GM18498 (cell line): ENCODE data around the gene KRT40.

ENCODE experiments used
- ATAC-seq: cut with Tn5 transposase; IDR thresholded peaks from one replicate; pipeline ENCODE4 v1.9.1; 2021; ENCODE audit warnings: mild to moderate bottlenecking, moderate library complexity; ENCODE audit not compliant: unreplicated experiment

KRT40 gene

DNA sequence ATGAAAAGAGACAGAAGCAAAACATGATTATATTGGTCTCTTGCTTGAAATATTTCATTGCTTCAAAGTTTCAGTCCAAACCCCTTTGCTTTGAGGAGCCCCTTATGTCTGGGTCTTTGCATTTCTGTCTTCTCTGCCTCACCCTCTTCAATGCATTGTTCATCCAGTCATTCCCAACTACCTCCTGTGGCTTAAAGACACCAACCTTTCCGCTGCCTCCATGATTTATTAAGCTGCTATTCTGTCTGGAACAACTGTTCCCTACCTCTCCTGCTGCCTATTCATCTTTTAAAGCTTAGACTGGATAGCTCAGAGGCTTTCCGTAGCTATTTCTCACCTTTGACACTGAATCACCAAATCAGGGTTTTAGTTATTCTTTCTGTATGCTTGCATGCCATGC is 13.2 kb upstream of the KRT40 start:
- no peak for ATAC-seq

DNA sequence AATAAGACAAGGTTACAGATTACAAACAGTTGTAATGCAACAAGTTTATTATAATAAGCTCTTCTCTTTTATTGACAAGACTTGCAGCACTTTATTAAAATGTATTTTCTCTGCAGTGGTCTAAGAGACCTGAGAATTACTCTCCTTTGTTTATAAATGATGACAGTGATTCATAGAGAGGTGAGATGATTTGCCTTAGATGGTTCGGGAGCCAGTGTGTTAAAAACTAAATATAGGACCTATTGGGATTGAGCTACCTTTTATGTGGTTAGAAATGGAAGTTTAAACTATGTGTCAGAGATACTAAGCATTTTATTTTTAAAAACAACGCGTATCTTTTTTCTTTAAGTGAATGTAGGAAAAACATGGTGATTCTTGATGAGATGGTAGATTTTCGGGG is 12.7 kb upstream of the KRT40 start:
- no peak for ATAC-seq

- no peak for ATAC-seq
Measured at GRCh38 chr17:40995116-40995515, 11.0 kb upstream of the KRT40 start.

DNA sequence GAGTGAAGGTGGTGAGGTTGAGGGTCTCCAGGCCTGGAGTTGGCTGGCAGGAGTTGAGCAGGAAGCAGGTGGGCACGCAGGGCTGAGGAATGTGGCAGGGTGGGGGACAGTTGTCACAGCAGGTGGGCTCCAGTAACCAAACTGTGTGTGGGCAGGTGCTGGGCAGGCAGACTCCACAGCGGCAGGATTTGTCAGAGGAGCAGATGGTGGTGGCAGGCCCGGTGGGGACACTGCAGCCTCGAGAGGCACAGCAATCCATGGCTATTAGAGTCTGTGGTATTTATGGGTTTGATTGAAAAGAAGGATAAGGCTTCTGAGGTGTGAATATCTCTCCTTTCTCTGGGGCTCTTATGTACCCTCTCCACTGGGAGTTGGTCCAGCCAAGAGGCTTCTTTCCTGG is 9.7 kb upstream of the KRT40 start, which contains the start of gene KRTAP3-3:
TSS of gene KRTAP3-3 (minus strand) at position 326 of the 400 bp plus-strand sequence. CDS start at position 259, 67 bp downstream.
- no peak for ATAC-seq

GRCh38 chr17:40993084-40993483 is 9.0 kb upstream of the KRT40 start:
- ATAC-seq, result no peak

DNA sequence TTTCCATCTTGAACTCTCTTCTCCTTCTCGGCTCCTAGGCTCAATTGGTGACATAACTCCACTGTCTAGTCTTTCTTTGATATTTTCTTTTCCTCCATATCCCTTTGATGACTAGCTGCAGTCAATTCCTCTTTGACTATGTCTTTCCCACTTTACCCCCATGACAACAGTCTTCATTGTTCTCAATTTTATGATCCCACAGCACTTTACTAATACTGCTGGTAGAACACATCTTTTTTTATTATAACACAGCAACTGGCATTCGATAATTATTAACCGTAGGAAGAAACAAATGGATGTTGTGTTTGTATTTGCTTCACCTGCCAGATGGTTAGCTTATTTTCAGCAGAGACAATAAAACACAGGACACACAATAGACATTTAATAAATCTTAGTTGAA is 8.5 kb upstream of the KRT40 start:
- ATAC-seq, result no peak

DNA sequence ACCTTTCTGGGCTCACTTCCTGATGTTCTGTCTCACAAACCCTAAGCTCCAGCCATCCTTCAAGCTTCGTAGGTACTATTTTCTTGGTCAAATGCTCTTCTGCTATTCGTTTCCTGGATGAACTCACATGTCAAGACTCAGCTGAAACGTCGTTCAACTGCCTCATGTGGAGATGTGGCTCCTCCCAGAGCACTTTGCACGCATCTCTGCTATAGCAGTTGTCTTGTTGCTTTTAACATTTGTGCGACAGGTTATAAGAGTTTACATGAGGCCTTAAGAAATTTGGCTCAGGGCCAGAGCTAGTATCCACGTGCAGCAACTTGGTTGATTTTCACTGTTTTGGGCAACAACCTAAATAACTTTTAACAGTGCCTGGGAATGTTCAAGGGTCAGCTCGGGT is 2.8 kb upstream of the KRT40 start:
- no peak for ATAC-seq

DNA sequence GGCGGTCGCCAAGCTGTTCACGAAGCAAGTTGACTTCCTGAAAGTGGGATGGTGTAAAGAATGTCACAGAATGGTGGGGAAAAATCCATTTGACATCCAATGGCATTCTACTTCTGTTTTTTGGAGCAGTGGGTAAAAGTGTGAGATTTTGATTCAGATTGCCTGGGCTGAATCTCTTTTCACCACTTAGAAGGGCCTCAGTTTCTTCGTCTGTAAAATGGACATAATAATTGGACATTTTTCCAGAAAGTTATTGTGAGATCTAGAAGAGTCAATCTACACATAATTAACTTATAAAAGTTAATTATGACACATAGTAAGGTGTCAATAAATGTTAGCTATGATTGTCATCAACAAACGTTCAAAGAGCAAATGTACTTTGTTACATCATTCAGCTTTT is 3.0 kb downstream of the KRT40 start:
- no peak for ATAC-seq

GRCh38 chr17:40980596-40980995 is 3.5 kb downstream of the KRT40 start:
- no peak for ATAC-seq

GRCh38 chr17:40980117-40980516 is 4.0 kb downstream of the KRT40 start:
- ATAC-seq, result no peak

GRCh38 chr17:40978575-40979151 is 5.5 kb downstream of the KRT40 start:
- no peak for ATAC-seq

DNA sequence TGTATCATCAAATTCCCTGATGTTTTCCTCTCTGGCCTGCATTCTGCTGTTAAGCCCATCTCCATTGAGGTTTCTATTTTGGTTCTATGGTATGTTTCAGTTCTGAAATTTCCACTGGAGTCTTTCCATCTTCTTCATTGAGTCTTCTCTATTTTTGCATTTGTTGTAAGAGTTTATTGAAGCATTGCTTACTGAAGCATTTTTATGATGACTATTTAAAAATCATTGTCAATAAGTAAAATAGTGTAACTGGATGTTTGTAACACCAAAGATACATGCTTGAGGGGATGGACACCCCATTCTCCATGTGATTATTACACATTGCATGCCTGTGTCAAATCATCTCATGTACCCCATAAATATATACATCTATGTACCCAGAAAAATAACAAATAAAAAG is 8.6 kb downstream of the KRT40 start:
- ATAC-seq, result no peak

GRCh38 chr17:40974366-40974765 is 9.8 kb downstream of the KRT40 start:
- no peak for ATAC-seq

GRCh38 chr17:40967582-40967981 is 16.5 kb downstream of the KRT40 start:
- no peak for ATAC-seq

DNA sequence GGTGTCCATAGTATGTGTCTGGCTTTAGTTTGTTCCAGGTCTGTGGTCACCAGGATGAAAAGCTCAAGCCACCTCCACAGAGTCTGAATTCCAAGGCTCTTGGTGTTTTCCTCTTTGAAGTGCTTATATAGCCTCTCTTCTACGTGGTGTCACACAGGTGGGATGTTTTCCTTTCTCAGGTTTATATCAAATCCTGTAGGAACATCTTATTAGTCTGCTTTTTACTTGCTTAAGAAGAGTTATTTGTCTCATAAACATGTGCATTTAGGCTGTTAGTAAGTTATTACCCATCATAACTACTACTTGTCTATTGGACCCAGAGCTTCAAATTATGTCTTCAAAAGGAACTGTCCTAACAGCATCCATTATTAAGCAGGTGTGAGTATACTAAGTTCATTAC is 17.3 kb downstream of the KRT40 start, which contains the start of gene KRT39:
TSS of gene KRT39 (minus strand) at position 101 of the 400 bp plus-strand sequence. CDS start at position 9, 92 bp downstream.
- ATAC-seq, result no peak

GRCh38 chr17:40963838-40964237 is 20.3 kb downstream of the KRT40 start:
- no peak for ATAC-seq

DNA sequence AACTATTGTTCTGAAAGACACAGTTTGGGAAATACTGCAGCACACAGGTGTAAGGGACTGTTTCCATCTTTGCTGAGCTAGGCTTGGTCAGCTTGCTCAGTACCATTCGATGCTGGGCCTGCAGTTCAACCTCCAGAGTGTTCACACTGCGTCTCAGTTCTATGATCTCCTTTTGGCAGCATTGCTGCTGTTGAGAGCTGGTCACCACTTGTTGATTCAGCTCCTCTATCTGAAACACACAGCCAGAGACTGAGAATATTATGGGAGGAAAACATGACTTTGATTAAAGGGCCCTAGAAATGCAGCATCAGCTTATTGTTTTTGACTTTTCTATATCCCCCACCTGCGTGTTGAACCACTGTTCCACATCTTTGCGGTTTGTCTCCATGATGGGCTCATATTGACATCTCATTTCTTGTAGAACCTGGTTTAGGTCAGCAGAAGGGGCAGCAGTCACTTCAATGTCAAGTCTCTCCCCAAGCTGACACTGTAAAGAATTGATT is 22.0 kb downstream of the KRT40 start:
- ATAC-seq, result no peak

DNA sequence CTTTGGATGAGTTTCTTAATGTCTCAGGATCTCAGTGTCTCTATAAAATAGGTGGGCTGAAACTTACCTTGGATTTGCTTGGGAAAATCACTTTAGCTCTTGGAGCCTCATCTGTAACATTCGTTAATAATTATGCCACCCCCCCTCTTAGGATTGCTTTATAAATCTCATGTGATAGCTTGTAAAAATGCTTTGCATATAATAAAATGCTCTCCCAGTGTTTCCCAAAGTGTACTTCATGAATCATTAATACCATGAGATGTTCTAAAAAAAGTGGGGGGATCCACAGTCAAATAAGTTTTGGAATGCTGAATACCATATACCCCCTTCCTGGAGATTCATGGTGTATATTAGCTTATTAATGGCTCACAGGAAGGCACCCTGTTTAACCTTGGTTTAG is 22.5 kb downstream of the KRT40 start:
- ATAC-seq, result no peak

DNA sequence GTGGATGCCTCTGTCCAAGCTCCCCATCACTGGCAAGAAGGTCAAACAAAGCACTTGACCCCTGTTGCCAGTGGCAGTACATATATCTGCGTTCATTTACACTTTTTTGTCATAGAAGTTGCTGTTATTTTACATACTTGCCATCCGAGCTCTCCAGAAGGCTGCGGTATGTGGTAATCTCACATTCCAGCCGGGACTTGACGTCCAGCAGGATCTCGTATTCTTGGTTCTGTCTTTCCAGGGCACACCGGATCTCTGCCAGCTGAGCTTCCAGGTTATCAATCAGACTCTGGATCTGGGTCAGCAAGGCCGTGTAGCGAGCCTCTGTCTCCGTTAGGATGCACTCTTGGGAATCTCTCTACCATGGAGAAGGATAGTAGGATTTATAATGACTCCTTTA is 24.0 kb downstream of the KRT40 start:
- no peak for ATAC-seq

DNA sequence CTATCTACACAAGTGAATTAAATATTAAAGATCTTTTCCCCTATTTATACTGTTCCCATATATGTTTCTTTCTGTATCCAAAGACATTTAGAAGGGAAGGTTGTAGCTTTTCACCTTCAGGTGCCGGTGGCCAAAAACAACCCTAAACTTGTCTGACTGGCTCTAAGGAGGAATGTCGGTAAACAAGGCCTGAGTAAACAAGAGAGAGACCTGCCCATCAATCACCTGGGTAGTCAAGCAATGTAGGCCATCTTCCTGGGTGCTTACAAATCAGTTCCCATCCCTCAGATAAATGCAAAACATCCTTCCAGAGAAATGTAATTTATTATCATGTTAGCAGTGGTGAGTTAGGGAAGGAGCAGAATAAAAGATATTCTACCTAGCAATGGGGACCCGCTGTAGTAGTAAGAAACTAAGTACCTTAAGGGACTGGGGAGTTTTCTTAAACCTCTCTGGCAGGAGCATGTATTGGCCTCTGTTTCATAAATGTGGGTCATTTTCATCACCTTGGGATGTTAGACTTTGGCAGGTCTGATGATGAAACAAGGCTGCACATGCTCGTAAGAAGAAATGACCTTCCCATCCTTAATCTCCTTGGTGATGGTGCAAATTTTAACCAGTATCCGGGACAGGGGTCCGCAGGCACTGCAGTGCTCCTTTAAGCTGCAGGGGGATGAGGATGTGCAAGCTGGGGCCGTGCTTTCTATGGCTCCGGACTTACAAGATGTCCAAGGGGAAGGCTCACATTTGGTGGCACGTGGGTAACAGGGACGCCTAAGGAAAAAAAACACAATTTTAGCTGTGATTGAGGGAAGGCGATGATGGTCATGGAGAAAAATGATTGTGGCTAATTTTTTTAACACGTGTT is 25.8 kb downstream of the KRT40 start:
- no peak for ATAC-seq

DNA sequence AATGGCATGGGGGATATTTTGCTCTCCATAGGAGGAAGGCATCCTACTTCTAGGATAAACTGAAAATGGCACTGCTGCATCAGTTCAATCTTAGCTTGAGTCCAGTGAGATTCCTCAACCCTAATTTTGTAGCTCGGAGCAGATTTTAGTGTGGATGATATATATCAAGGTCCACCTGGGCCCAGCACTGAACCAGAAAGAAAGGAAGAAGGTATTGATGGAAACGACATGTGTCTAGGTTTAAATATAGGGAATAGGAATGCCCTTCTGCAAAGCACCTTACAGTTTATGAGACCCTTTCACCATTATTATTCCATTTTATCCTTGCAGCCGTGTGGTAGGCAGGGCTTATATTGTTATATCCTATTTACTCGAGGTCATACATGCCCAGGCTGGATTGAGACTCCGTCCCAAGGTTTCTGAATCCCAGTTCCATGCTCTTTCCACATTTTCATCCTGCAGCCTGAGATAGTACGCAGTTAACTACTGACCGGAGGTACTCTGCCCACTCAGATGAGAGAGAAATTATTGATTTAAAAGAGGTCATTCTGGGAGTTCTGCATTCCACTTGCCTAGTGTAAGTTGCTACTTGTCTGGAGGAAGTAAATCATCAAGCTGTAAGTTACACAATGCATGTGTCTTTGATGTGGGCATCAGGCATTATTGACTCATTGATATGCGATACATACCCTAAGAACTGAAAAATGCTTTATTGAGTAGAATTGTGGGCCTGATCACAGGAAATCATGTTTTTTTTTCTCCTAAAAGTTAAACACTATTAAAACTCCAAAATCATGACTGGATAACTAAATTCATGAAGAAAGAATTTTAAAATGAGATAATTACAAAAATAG is 27.5 kb downstream of the KRT40 start:
- no peak for ATAC-seq
